Skeletal muscle satellite cell (primary cell): Measurements from ENCODE around the gene PTGIS.

ENCODE experiments used
- H3K27me3 ChIP-seq: 2 replicates; pipeline ENCODE4 v1.7.0; 2013; ENCODE audit warnings: low read length; ENCODE audit not compliant: control insufficient read depth, insufficient read depth
- H3K36me3 ChIP-seq: 2 replicates; pipeline ENCODE4 v1.7.0; 2013; ENCODE audit warnings: mild to moderate bottlenecking, control low read depth, low read length; ENCODE audit not compliant: insufficient read depth
- H3K4me1 ChIP-seq: 2 replicates; pipeline ENCODE4 v1.7.0; 2013; ENCODE audit warnings: low read length; ENCODE audit not compliant: control insufficient read depth, insufficient read depth
- H3K4me2 ChIP-seq: 2 replicates; pipeline ENCODE4 v1.7.0; 2013; ENCODE audit warnings: mild to moderate bottlenecking, low read length
- H3K4me3 ChIP-seq: 2 replicates; pipeline ENCODE4 v1.7.0; 2013; ENCODE audit warnings: low read length
- H3K9ac ChIP-seq: 2 replicates; pipeline ENCODE4 v1.7.0; 2013; ENCODE audit warnings: mild to moderate bottlenecking, low read depth, low read length, moderate library complexity
- H3K9me3 ChIP-seq: replicated peaks from 2 replicates; pipeline ENCODE4 v1.7.0; 2013; ENCODE audit warnings: mild to moderate bottlenecking, control low read depth, low read length

Gene PTGIS

DNA sequence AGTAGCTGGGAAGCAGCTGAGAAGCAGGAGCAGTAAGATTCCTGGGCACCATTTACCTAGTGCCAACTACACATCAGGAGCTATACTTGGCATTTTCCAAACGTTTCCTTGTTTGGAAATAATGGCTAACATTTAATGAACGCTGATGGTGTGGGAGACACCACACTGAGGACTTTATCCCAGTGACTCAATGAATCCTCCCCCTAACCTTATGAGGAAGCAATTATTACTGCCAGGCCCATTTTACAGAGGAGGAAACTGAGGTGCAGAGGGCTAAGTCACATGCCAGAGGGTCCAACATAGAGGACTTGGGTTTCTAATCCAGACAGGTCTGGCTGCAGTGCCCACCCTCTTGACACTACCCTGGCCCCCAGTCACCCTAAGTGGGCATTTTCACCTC, 6.1 kb downstream of the PTGIS start:
- Histone ChIP-seq H3K4me3 (peak overlapping the region; percentile 23), H3K9ac (peak overlapping the region; percentile 35), H3K4me1 (peaks cover 27% of the 10 kb centered on the region)

DNA sequence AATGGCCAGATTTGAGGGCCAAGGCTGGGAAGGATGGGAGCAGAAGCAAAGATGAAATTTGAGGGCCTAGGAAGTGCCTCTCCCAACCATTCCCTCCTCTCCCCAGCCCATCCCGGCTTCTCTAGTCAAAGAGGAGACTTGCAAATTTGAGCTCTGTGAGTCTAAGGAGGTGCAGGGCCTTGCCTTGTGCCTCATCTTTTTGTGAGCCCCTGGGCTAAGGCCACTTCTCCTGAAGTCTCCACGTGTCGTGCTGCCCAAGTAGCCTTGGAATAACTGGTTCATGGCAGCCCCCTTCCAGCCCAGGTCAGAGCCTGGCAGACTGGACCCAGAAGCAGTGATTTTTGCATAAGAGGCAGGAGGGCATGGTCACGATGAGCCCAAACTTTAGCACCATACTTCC, 6.7 kb downstream of the PTGIS start:
- Histone ChIP-seq H3K4me1 (peaks cover 27% of the 10 kb centered on the region), H3K27me3 (peaks cover 1% of the 10 kb centered on the region), H3K4me2 (no peak overlapping the region), H3K36me3 (no peaks in the 10 kb centered on the region), H3K9me3 (no peaks in the 10 kb centered on the region), H3K9ac (no peak overlapping the region), H3K4me3 (no peak overlapping the region)

More for the DNA sequence above, 6.1 kb downstream of the PTGIS start:
- Histone ChIP-seq H3K4me2 (peak overlapping the region; percentile 72), H3K9me3 (no peaks in the 10 kb centered on the region), H3K36me3 (no peaks in the 10 kb centered on the region), H3K27me3 (peaks cover 6% of the 10 kb centered on the region)

DNA sequence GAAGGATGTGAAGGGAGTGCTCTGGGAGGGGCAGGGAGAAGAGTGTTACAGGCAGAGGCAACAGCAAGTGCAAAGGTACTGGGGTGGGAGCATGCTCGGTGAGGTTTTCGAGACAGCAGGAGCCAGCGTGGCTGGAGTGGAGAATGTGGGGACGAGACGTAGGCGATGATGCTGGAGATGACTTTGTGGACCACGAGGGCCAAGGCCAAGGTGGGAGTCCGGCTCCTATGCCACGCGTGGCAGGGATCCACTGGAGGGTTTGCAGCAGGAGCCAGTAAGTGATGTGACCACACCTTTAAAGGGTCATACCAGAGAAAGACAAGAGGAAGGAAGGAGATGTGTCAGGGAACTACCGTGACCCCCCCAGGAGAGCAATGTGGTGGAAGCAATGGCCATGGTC, 7.3 kb downstream of the PTGIS start:
- H3K4me3 ChIP-seq, result no peak overlapping the region
- peaks cover 27% of the 10 kb centered on the region for H3K4me1 ChIP-seq
- no peaks in the 10 kb centered on the region for H3K9me3 ChIP-seq
- H3K36me3 ChIP-seq, result no peaks in the 10 kb centered on the region
- peaks cover 3% of the 10 kb centered on the region for H3K27me3 ChIP-seq
- H3K4me2 ChIP-seq, result no peak overlapping the region
- no peak overlapping the region for H3K9ac ChIP-seq

DNA sequence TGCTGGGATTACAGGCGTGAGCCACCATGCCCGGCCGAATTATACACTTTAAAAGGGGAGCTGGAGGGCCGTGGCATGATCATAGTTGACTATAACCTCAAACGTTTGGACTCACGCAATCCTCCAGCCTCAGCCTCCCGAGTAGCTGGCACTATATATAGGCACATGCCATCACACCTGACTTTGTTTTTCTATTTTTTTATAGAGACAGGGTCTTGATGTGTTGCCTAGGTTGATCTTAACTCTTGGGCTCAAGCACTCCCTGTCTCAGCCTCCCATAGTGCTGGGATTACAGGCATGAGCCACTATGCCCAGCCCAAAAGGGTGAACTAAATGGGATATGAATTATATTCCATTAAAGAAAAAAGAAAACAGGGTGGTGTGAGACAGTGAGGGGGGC, 7.8 kb downstream of the PTGIS start:
- H3K4me1 ChIP-seq, result peaks cover 27% of the 10 kb centered on the region
- peaks cover 4% of the 10 kb centered on the region for H3K27me3 ChIP-seq
- no peak overlapping the region for H3K4me3 ChIP-seq
- H3K36me3 ChIP-seq, result no peaks in the 10 kb centered on the region
- H3K9me3 ChIP-seq, result no peaks in the 10 kb centered on the region
- H3K9ac ChIP-seq, result no peak overlapping the region
- H3K4me2 ChIP-seq, result no peak overlapping the region

DNA sequence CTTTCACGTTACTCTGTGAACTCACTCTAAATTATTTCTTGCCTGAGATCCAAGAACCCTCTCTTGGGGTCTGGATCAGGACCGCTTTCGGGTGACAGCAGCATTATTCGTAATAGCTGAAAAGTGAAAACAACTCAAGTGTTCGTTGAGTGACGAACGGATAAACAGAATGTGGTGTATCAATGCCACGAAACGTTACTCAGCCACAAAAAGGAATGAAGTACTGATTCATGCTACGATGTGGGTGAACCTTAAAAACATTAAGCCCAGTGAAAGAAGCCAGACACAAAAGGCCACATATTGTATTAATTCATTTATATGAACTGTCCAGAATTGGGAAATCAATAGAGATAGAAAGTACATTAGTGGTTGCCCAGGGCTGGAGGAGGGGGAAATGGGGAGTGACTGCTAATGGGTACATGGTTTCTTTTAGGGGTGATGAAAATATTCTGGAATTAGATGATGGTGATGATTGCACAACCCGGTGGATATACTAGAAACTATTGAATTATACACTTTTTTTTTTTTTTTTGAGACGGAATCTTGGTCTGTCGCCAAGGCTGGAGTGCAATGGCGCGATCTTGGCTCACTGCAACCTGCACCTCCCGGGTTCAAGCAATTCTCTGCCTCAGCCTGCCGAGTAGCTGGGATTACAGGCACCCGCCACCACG, 8.4 kb downstream of the PTGIS start:
- Histone ChIP-seq H3K9ac (no peak overlapping the region), H3K4me1 (peaks cover 27% of the 10 kb centered on the region)

DNA sequence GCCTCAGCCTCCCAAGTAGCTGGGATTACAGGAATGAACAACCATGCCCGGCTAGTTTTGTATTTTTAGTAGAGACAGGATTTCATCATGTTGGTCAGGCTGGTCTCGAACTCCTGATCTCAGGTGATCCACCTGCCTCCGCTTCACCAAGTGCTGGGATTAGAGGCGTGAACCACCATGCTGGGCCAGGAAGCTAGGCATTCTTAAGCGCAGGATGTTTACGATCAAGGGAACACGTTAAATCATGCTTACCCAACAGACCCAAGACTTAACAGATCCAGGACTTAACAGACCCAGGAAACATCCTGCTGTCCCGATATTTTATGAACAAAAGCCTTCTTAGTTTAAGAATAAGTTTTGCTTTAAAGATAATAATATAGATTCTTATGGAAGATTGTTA, 9.1 kb downstream of the PTGIS start:
- Histone ChIP-seq H3K9me3 (no peaks in the 10 kb centered on the region), H3K27me3 (peaks cover 4% of the 10 kb centered on the region), H3K4me3 (no peak overlapping the region), H3K36me3 (no peaks in the 10 kb centered on the region), H3K4me1 (peaks cover 27% of the 10 kb centered on the region), H3K9ac (no peak overlapping the region), H3K4me2 (no peak overlapping the region)

More for the DNA sequence above, 8.4 kb downstream of the PTGIS start:
- no peaks in the 10 kb centered on the region for H3K9me3 ChIP-seq
- H3K36me3 ChIP-seq, result no peaks in the 10 kb centered on the region
- H3K4me2 ChIP-seq, result no peak overlapping the region
- H3K27me3 ChIP-seq, result peaks cover 4% of the 10 kb centered on the region
- H3K4me3 ChIP-seq, result no peak overlapping the region

DNA sequence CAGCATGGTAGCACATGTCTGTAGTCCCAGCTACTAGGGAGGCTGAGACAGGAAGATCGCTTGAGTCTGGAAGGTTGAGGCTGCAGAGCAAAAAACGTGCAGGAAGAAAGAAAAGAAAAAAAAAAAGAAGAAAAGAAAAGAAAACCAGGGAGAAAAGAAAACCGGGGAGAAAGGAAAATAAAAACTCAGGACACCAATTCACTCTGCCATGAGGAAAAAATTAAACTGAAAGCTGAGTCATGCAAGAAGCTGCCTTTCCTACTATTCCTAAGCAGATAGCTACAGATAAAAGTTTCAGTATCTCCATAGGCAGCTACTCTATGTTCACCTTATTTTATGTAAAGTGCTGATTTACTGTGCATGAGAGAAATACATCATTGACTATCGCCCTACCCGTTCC, 10.5 kb downstream of the PTGIS start:
- Histone ChIP-seq H3K9ac (no peak overlapping the region), H3K4me3 (no peak overlapping the region), H3K4me1 (peaks cover 22% of the 10 kb centered on the region), H3K36me3 (no peaks in the 10 kb centered on the region), H3K27me3 (peaks cover 4% of the 10 kb centered on the region), H3K4me2 (no peak overlapping the region), H3K9me3 (no peaks in the 10 kb centered on the region)

DNA sequence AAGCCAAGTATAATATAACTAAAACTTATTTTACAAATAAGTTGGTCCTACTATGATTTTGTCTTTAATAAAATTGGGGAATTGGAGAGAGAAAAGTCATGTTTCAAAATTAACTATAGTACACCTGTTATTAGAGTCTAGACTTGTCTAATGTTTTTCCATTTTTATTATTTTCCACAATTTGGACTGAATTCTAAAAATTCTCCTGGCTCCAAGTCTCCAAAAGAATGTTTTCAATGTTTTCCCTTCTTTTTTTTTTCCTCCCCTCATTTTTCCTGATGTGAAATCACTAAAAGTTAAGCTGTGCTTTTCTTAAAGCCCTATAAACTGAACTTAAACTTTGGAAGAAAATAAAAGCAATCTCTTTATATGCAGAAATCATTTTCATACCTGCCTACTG, 11.3 kb downstream of the PTGIS start:
- H3K9me3 ChIP-seq, result no peaks in the 10 kb centered on the region
- no peaks in the 10 kb centered on the region for H3K36me3 ChIP-seq
- no peak overlapping the region for H3K9ac ChIP-seq
- no peak overlapping the region for H3K4me3 ChIP-seq
- H3K4me2 ChIP-seq, result no peak overlapping the region
- H3K4me1 ChIP-seq, result peaks cover 14% of the 10 kb centered on the region
- peaks cover 4% of the 10 kb centered on the region for H3K27me3 ChIP-seq

DNA sequence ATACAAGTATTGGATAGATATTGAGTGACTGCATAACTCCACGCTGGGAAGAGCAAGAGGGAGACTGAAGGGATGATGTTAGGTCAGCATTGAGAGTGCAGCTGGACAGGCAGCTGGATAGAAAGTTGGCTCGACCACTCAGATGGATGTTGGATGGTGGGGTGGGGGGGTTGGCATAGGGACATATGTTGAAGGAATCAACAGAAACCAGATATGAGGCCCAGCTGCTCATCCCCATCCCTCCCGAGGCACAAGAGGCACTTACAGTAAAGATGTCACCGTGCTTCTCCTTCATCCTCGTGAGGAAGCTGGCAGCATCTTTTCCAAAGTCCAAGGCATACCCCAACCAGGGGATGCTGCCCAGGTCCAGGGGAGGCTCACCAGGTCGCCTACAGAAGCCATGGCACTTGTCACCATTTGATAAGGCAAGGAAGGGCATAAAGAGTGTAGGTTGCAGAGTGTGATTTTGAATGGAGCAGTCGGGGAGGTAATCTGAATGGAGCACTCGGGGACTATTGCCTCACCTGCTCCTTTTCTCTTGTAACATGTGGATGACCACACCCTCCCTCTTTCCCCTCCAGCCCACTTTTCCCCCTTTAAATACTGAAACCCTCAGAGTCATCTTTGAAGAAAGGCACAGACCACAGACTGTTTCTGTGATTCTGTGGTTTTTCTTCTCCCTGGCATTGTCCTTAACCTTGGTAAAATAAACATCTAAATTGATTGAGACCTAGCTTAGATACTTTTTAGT, 18.0 kb downstream of the PTGIS start:
- Histone ChIP-seq H3K9me3 (peaks cover 4% of the 10 kb centered on the region), H3K4me3 (no peak overlapping the region), H3K9ac (no peak overlapping the region), H3K27me3 (peaks cover 29% of the 10 kb centered on the region), H3K4me1 (no peaks in the 10 kb centered on the region), H3K4me2 (no peak overlapping the region), H3K36me3 (no peaks in the 10 kb centered on the region)

DNA sequence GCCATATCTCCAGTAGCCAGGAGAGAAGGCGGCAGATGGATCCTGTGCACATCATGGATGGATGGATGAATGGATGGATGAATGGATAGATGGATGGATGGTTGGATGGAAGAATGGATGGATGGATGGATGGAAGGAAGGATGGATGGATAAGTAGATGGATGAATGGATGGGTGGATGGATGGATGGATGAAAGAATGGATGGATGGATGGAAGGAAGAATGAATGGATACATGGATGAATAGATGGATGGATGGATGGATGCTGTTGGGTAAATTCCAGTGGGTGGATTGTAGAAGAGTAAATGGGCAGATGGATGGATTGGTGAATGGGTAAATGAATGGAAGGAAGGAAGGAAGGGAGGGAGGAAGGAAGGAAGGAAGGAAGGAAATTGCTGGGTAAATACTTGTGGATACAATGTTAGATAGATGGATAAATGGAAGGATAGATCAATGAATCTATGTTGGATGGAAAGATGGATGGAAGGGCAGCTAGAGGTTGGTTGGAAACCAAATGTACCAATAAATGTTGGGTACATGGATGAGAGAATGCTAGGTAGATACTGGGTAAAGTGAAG, 19.5 kb downstream of the PTGIS start:
- Histone ChIP-seq H3K27me3 (peaks cover 30% of the 10 kb centered on the region), H3K9ac (no peak overlapping the region), H3K36me3 (no peaks in the 10 kb centered on the region), H3K4me2 (no peak overlapping the region), H3K4me1 (no peaks in the 10 kb centered on the region), H3K9me3 (peaks cover 4% of the 10 kb centered on the region), H3K4me3 (no peak overlapping the region)

DNA sequence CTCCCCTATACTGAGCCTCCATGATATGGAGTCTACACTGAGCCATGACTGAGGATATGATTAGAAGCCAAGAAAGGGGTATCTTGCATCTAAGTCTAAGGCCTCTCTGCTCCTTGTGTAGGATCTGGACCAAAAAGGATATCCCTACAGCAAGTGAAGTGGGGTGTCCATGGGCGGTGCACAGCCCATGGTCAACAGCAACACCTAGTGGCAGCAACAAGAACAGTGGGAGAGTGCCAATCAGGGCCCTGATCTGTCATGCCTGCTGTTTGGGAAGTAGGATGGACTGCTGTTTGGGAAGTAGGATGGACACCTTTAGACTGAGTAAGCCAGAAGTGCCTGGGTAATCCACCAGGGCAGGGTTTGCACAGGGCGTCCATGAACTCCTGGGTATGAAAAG, 22.4 kb downstream of the PTGIS start:
- no peaks in the 10 kb centered on the region for H3K4me1 ChIP-seq
- H3K9me3 ChIP-seq, result peaks cover 4% of the 10 kb centered on the region
- H3K36me3 ChIP-seq, result no peaks in the 10 kb centered on the region
- no peak overlapping the region for H3K9ac ChIP-seq
- H3K27me3 ChIP-seq, result peaks cover 38% of the 10 kb centered on the region
- H3K4me2 ChIP-seq, result no peak overlapping the region
- no peak overlapping the region for H3K4me3 ChIP-seq
